Immature natural killer cell (primary cell): Measurements from ENCODE around the gene ABHD8. TPM values are rescaled to one million over a fixed set of nuclear protein-coding genes. Genes with fewer than 3 reads are reported as not detected.
"Not testable (repeated sequence)": the region's sequence is repeated elsewhere in the genome, so short reads cannot be mapped to it uniquely, and the experiment has no call there.

Source experiments
- DNase-seq, 3 donors: peaks; one replicate each; pipeline ENCODE4 v3.0.0; 2022; ENCODE audit warnings: mixed read lengths in 1 of 3
- H3K27ac Mint-ChIP-seq, 6 donors: one replicate each; pipeline ENCODE4 v1.8.0; 2020; ENCODE audit warnings: mixed read lengths in 6 of 6, mild to moderate bottlenecking in 5 of 6, inconsistent platforms in 4 of 6, moderate library complexity in 3 of 6
- H3K27me3 Mint-ChIP-seq, 3 donors: one replicate each; pipeline ENCODE4 v1.8.0; 2020 to 2021; ENCODE audit warnings: low read depth in 3 of 3, mild to moderate bottlenecking in 3 of 3, mixed read lengths in 3 of 3, moderate library complexity in 3 of 3, inconsistent platforms in 1 of 3
- H3K36me3 Mint-ChIP-seq, 3 donors: one replicate each; pipeline ENCODE4 v1.8.0; 2020; ENCODE audit warnings: mixed read lengths in 3 of 3, inconsistent platforms in 2 of 3, mild to moderate bottlenecking in 2 of 3
- H3K4me1 Mint-ChIP-seq, 2 donors: one replicate each; pipeline ENCODE4 v1.8.0; 2020; ENCODE audit warnings: inconsistent platforms in 2 of 2, mild to moderate bottlenecking in 2 of 2, mixed read lengths in 2 of 2, moderate library complexity in 1 of 2
- H3K4me3 Mint-ChIP-seq, 5 donors: one replicate each; pipeline ENCODE4 v1.8.0; 2020; ENCODE audit warnings: mild to moderate bottlenecking in 5 of 5, mixed read lengths in 5 of 5, inconsistent platforms in 3 of 5, moderate library complexity in 3 of 5
- H3K9me3 Mint-ChIP-seq, 6 donors: one replicate each; pipeline ENCODE4 v1.8.0; 2020; ENCODE audit warnings: mild to moderate bottlenecking in 6 of 6, mixed read lengths in 6 of 6, inconsistent platforms in 4 of 6, moderate library complexity in 3 of 6
- polyA plus RNA-seq, 3 donors: library from polyadenylated mRNA; unstranded; fragments of 300-500 nt; fragmentation: Illumina TruSeq; gene quantifications; one replicate each; pipeline ENCODE4 v1.2.3, GENCODE V29; 2021

Gene ABHD8
- polyA plus RNA-seq, 3 donors from 2014 or later, result 7.5 to 10.3 (median 8.3) TPM

- peak; percentile 96 to 97 (median 96) for DNase-seq
- peaks cover 60% of the 10 kb centered on the region in 2 donors for H3K4me1 Mint-ChIP-seq
- H3K4me3 Mint-ChIP-seq, result peak within 1 kb of the TSS; percentile 88 to 92 (median 88)
- peaks cover 6 to 11% (median 9%) of the 10 kb centered on the region in 3 donors for H3K27me3 Mint-ChIP-seq
- H3K36me3 Mint-ChIP-seq, result no peaks in the 10 kb centered on the region
- no peaks in the 10 kb centered on the region for H3K9me3 Mint-ChIP-seq
- H3K27ac Mint-ChIP-seq, result peak within 1 kb of the TSS; percentile 82 to 93 (median 90)
Observed at GRCh38 chr19:17305517-17306284, 2.5 kb upstream of the ABHD8 start, which contains the start of gene MRPL34. Gene MRPL34 (plus strand): TSS chr19:17305872. CDS start chr19:17305893, 21 bp downstream.

GRCh38 chr19:17305216-17305516 is 1.9 kb upstream of the ABHD8 start:
- H3K27ac Mint-ChIP-seq, result peak overlapping the region; percentile 82 to 93 (median 90)
- peak overlapping the region; percentile 88 to 92 (median 88) for H3K4me3 Mint-ChIP-seq
- no peaks in the 10 kb centered on the region for H3K36me3 Mint-ChIP-seq
- no peaks in the 10 kb centered on the region for H3K9me3 Mint-ChIP-seq
- peaks cover 6 to 11% (median 9%) of the 10 kb centered on the region in 3 donors for H3K27me3 Mint-ChIP-seq
- DNase-seq, result no peak
- H3K4me1 Mint-ChIP-seq, result peaks cover 55% of the 10 kb centered on the region in 2 donors

- Mint-ChIP-seq H3K27me3 (peaks cover 6 to 11% (median 9%) of the 10 kb centered on the region in 3 donors), H3K36me3 (no peaks in the 10 kb centered on the region), H3K9me3 (no peaks in the 10 kb centered on the region), H3K4me3 (peak overlapping the region; percentile 88 to 92 (median 88)), H3K27ac (peak overlapping the region; percentile 82 to 93 (median 90)), H3K4me1 (peaks cover 50 to 52% of the 10 kb centered on the region in 2 donors)
- DNase-seq, result no peak
Observed at GRCh38 chr19:17304386-17305215, 1.4 kb upstream of the ABHD8 start.

- Mint-ChIP-seq H3K27me3 (peaks cover under 1 to 6% (median 6%) of the 10 kb centered on the region in 3 donors), H3K27ac (peak overlapping the region in 3 of 6 donors; percentile 14 to 70 (median 41)), H3K4me3 (peak overlapping the region; percentile 75 to 83 (median 78)), H3K36me3 (no peaks in the 10 kb centered on the region), H3K9me3 (no peaks in the 10 kb centered on the region), H3K4me1 (peaks cover 43 to 45% of the 10 kb centered on the region in 2 donors)
- no peak for DNase-seq
Observed at GRCh38 chr19:17303940-17304267, 679 bp upstream of the ABHD8 start.

- no peak for DNase-seq
- H3K27me3 Mint-ChIP-seq, result peaks cover 0 to 6% (median 3%) of the 10 kb centered on the region in 3 donors
Observed at GRCh38 chr19:17302391-17303166, 646 bp downstream of the ABHD8 start.

GRCh38 chr19:17300992-17301619 is 2.1 kb downstream of the ABHD8 start:
- peaks cover 0 to 4% (median 0%) of the 10 kb centered on the region in 3 donors for H3K36me3 Mint-ChIP-seq
- peaks cover 0 to 6% (median 3%) of the 10 kb centered on the region in 3 donors for H3K27me3 Mint-ChIP-seq
- DNase-seq, result no peak
- no peaks in the 10 kb centered on the region for H3K9me3 Mint-ChIP-seq
- no peak overlapping the region for H3K4me3 Mint-ChIP-seq
- H3K27ac Mint-ChIP-seq, result no peak overlapping the region
- H3K4me1 Mint-ChIP-seq, result peaks cover 27 to 33% of the 10 kb centered on the region in 2 donors

More at GRCh38 chr19:17302391-17303166, 646 bp downstream of the ABHD8 start:
- peak overlapping the region in 2 of 6 donors; percentile 17 to 52 for H3K27ac Mint-ChIP-seq
- no peaks in the 10 kb centered on the region for H3K9me3 Mint-ChIP-seq
- peaks cover 36 to 40% of the 10 kb centered on the region in 2 donors for H3K4me1 Mint-ChIP-seq
- peak overlapping the region; percentile 54 to 83 (median 78) for H3K4me3 Mint-ChIP-seq
- H3K36me3 Mint-ChIP-seq, result peaks cover 0 to 4% (median 0%) of the 10 kb centered on the region in 3 donors

GRCh38 chr19:17296976-17297375 is 6.2 kb downstream of the ABHD8 start:
- Mint-ChIP-seq H3K36me3 (peaks cover 0 to 4% (median 0%) of the 10 kb centered on the region in 3 donors), H3K27me3 (no peaks in the 10 kb centered on the region), H3K9me3 (no peaks in the 10 kb centered on the region), H3K27ac (no peak overlapping the region), H3K4me3 (no peak overlapping the region), H3K4me1 (peaks cover 4 to 5% of the 10 kb centered on the region in 2 donors)
- DNase-seq, result no peak

- H3K4me1 Mint-ChIP-seq, result peaks cover 5 to 6% of the 10 kb centered on the region in 2 donors
- no peak overlapping the region for H3K4me3 Mint-ChIP-seq
- peaks cover 0 to 4% (median 0%) of the 10 kb centered on the region in 3 donors for H3K36me3 Mint-ChIP-seq
- H3K27ac Mint-ChIP-seq, result no peak overlapping the region
- H3K9me3 Mint-ChIP-seq, result no peaks in the 10 kb centered on the region
- no peak for DNase-seq
- no peaks in the 10 kb centered on the region for H3K27me3 Mint-ChIP-seq
Observed at GRCh38 chr19:17296273-17296672, 7.0 kb downstream of the ABHD8 start.

GRCh38 chr19:17295551-17295950 is 7.7 kb downstream of the ABHD8 start:
- H3K27me3 Mint-ChIP-seq, H3K4me3 Mint-ChIP-seq, H3K4me1 Mint-ChIP-seq, H3K9me3 Mint-ChIP-seq, H3K27ac Mint-ChIP-seq, DNase-seq, H3K36me3 Mint-ChIP-seq: not testable (repeated sequence)

- Mint-ChIP-seq H3K36me3 (peaks cover 0 to 4% (median 0%) of the 10 kb centered on the region in 3 donors), H3K27me3 (peaks cover 0 to 2% (median 1%) of the 10 kb centered on the region in 3 donors), H3K4me3 (no peak overlapping the region), H3K27ac (no peak overlapping the region), H3K9me3 (peaks cover 0 to 2% (median 0%) of the 10 kb centered on the region in 6 donors), H3K4me1 (peaks cover 5 to 6% of the 10 kb centered on the region in 2 donors)
- peak; percentile 24 to 31 (median 29) for DNase-seq
Observed at GRCh38 chr19:17294051-17294891, 9.0 kb downstream of the ABHD8 start.

- peaks cover 0 to 2% (median 1%) of the 10 kb centered on the region in 3 donors for H3K27me3 Mint-ChIP-seq
- DNase-seq, result no peak
- H3K4me1 Mint-ChIP-seq, result peaks cover 5 to 6% of the 10 kb centered on the region in 2 donors
- H3K4me3 Mint-ChIP-seq, result no peak overlapping the region
- H3K36me3 Mint-ChIP-seq, result peaks cover 0 to 4% (median 0%) of the 10 kb centered on the region in 3 donors
- peaks cover 0 to 2% (median 0%) of the 10 kb centered on the region in 6 donors for H3K9me3 Mint-ChIP-seq
- H3K27ac Mint-ChIP-seq, result no peak overlapping the region
Observed at GRCh38 chr19:17293605-17294004, 9.6 kb downstream of the ABHD8 start.
